Endodermal cell (in vitro differentiated cells): ENCODE data around the gene COPB1. TPM values are rescaled to one million over a fixed set of nuclear protein-coding genes. Genes with fewer than 3 reads are reported as not detected.

Experiments used
- DNase-seq: peaks from one replicate; pipeline ENCODE4 v3.0.0-alpha.2; 2017
- H3K27ac ChIP-seq: 2 replicates; pipeline ENCODE4 v1.5.1; 2013; ENCODE audit warnings: mild to moderate bottlenecking, low read depth, low read length, moderate library complexity
- H3K27me3 ChIP-seq: 2 replicates; pipeline ENCODE4 v1.6.1; 2013; ENCODE audit warnings: mild to moderate bottlenecking, low read length, moderate library complexity; ENCODE audit not compliant: insufficient read depth, control insufficient read depth, poor library complexity, severe bottlenecking
- H3K36me3 ChIP-seq: 2 replicates; pipeline ENCODE4 v1.7.0; 2013; ENCODE audit warnings: mild to moderate bottlenecking, low read length, moderate library complexity; ENCODE audit not compliant: control insufficient read depth, insufficient read depth
- H3K4me1 ChIP-seq: one replicate; pipeline ENCODE4 v1.7.0; 2013; ENCODE audit warnings: low read length; ENCODE audit not compliant: control insufficient read depth, insufficient read depth
- H3K4me3 ChIP-seq: 2 replicates; pipeline ENCODE4 v1.5.1; 2013; ENCODE audit warnings: mild to moderate bottlenecking, low read length, moderate library complexity
- H3K9ac ChIP-seq: 2 replicates; pipeline ENCODE4 v1.6.1; 2013; ENCODE audit warnings: mild to moderate bottlenecking, low read length, moderate library complexity; ENCODE audit not compliant: poor library complexity, severe bottlenecking; ENCODE audit errors: extremely low read depth
- H3K9me3 ChIP-seq: 2 replicates; pipeline ENCODE4 v1.6.1; 2013; ENCODE audit warnings: mild to moderate bottlenecking, low read length, moderate library complexity; ENCODE audit not compliant: control insufficient read depth
- H3K27ac Mint-ChIP-seq: 2 replicates; pipeline ENCODE4 v1.8.0; 2020; ENCODE audit warnings: mixed read lengths
- H3K27me3 Mint-ChIP-seq: 2 replicates; pipeline ENCODE4 v1.8.0; 2021; ENCODE audit warnings: mild to moderate bottlenecking, mixed read lengths; ENCODE audit not compliant: insufficient read depth
- H3K36me3 Mint-ChIP-seq: 2 replicates; pipeline ENCODE4 v1.8.0; 2020; ENCODE audit warnings: low read depth, mixed read lengths
- H3K4me1 Mint-ChIP-seq: 2 replicates; pipeline ENCODE4 v1.8.0; 2020; ENCODE audit warnings: mixed read lengths
- H3K4me3 Mint-ChIP-seq: 2 replicates; pipeline ENCODE4 v1.8.0; 2020; ENCODE audit warnings: mild to moderate bottlenecking, moderate library complexity, mixed read lengths
- H3K9me3 Mint-ChIP-seq: 2 replicates; pipeline ENCODE4 v1.8.0; 2020; ENCODE audit warnings: mild to moderate bottlenecking, mixed read lengths
- WGBS, 2 experiments: methylation state at CpG; one replicate each; pipeline versions ENCODE4 v1.1.5 to v1.1.7; 2013; ENCODE audit warnings: missing lambda C conversion rate in 2 of 2, mixed read lengths in 1 of 2; ENCODE audit not compliant: insufficient coverage in 1 of 2, insufficient read length in 1 of 2; 5-methylcytosine and 5-hydroxymethylcytosine counted together
- total RNA-seq, 2 donors: library from RNA; stranded (reverse); fragmentation: NEBNext Ultra II Directional in 1 of 2; extraction: Animal tissue kit (Norgen Biotek cat#: 25700) in 1 of 2; gene quantifications; 2 replicates in 1 of 2; 3 replicates in 1 of 2; pipeline ENCODE4 v1.2.1, GENCODE V29; 2021
- TF ChIP-seq, protein P1 (sequence below): fragments of 200-600 bp; sonication (generic); conservative IDR thresholded peaks from 2 replicates; pipeline ENCODE4 v1.5.0; 2021; ENCODE audit warnings: antibody characterized with exemption, mild to moderate bottlenecking

The COPB1 gene
- total RNA-seq, 2 donors from 2014 or later: 91.3 to 116 TPM

DNA sequence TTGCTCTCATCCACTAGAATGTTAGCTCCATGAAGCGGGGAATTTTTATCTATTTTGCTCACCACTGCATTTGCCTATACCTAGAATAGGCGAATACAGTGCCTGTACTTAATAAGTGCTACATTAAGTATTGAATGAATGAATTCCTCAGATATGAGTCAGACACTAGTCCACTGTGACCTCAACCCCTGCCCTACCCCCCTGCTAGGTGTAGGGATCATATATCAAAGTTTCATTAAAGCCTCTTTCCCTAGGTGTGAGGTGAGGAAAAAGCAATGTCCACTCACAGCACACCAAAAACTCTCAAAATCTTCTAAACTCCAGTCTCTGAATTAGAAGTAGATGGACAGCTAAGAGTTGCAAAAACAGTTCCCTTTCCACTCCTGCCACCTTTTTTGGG lies 30.3 kb upstream of the COPB1 start:
- Mint-ChIP-seq H3K9me3 (no peaks in the 10 kb centered on the region), H3K27ac (no peak overlapping the region), H3K4me3 (no peak overlapping the region), H3K27me3 (no peaks in the 10 kb centered on the region), H3K4me1 (peaks cover 12% of the 10 kb centered on the region), H3K36me3 (no peaks in the 10 kb centered on the region)
- Histone ChIP-seq H3K27me3 (no peaks in the 10 kb centered on the region), H3K27ac (no peak overlapping the region), H3K9ac (no peak overlapping the region), H3K9me3 (no peaks in the 10 kb centered on the region), H3K4me1 (peaks cover 5% of the 10 kb centered on the region), H3K36me3 (no peaks in the 10 kb centered on the region), H3K4me3 (no peak overlapping the region)
- TF ChIP-seq, protein P1, sequence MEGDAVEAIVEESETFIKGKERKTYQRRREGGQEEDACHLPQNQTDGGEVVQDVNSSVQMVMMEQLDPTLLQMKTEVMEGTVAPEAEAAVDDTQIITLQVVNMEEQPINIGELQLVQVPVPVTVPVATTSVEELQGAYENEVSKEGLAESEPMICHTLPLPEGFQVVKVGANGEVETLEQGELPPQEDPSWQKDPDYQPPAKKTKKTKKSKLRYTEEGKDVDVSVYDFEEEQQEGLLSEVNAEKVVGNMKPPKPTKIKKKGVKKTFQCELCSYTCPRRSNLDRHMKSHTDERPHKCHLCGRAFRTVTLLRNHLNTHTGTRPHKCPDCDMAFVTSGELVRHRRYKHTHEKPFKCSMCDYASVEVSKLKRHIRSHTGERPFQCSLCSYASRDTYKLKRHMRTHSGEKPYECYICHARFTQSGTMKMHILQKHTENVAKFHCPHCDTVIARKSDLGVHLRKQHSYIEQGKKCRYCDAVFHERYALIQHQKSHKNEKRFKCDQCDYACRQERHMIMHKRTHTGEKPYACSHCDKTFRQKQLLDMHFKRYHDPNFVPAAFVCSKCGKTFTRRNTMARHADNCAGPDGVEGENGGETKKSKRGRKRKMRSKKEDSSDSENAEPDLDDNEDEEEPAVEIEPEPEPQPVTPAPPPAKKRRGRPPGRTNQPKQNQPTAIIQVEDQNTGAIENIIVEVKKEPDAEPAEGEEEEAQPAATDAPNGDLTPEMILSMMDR: no peak
- WGBS, 2 experiments: 85% methylated on average over 2 of the region's 2 CpGs; no CpG with 5 or more reads in 1 of the 2 experiments
- DNase-seq: no peak

DNA sequence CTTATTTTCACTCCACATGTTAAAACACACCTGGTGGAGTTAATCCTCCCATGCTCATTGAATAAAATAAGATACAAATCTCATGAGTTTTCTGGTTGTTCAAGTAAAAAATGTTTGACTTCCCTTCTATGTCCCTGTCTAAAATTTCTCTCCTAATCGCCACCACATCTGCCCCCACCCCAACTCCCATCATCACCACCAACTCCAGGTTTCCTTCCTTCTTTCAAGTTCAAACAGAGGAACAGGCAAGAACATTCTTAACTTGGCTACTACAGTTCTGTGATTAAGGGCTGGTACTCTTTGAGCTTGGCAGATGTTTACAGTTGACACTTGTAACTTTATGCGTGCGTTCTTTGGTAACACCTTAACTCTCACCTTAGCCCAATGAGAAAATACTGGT lies 29.7 kb upstream of the COPB1 start:
- Histone ChIP-seq H3K27ac (no peak overlapping the region), H3K9ac (no peak overlapping the region), H3K4me3 (no peak overlapping the region), H3K36me3 (no peaks in the 10 kb centered on the region), H3K4me1 (peaks cover 5% of the 10 kb centered on the region), H3K27me3 (no peaks in the 10 kb centered on the region), H3K9me3 (no peaks in the 10 kb centered on the region)
- 79 to 95% methylated on average over 2 to 3 of the region's 3 CpGs for WGBS, 2 experiments
- H3K9me3 Mint-ChIP-seq: no peaks in the 10 kb centered on the region
- no peak overlapping the region for H3K4me3 Mint-ChIP-seq
- no peaks in the 10 kb centered on the region for H3K36me3 Mint-ChIP-seq
- no peak for DNase-seq
- no peaks in the 10 kb centered on the region for H3K27me3 Mint-ChIP-seq
- TF ChIP-seq, protein P1: no peak
- peaks cover 12% of the 10 kb centered on the region for H3K4me1 Mint-ChIP-seq
- no peak overlapping the region for H3K27ac Mint-ChIP-seq

DNA sequence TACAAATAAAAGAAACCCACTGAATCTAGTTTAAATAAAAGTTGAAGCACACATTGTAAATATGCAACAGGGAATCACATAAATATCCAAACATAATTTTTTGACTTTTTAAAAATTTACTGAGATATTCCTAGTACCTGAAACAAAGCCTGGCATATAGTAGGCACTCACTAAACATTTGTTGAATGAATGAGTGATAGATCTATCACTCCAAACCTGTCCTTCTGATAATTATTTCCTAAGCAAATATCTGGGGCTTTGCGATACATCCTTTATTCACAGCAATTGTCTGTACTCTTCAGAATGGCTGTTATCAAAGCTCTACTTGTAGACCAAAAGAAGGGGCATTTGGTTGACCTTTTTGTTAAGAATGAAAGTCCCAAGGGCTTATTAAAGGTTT lies 23.2 kb upstream of the COPB1 start:
- Mint-ChIP-seq H3K36me3 (peaks cover 6% of the 10 kb centered on the region), H3K4me3 (no peak overlapping the region)
- no peak for DNase-seq

More for the DNA sequence above, 23.2 kb upstream of the COPB1 start:
- H3K4me1 ChIP-seq: no peaks in the 10 kb centered on the region
- TF ChIP-seq, protein P1: no peak
- no peak overlapping the region for H3K4me3 ChIP-seq
- no peaks in the 10 kb centered on the region for H3K9me3 Mint-ChIP-seq
- peaks cover 13% of the 10 kb centered on the region for H3K4me1 Mint-ChIP-seq
- no peak overlapping the region for H3K9ac ChIP-seq
- H3K27me3 Mint-ChIP-seq: no peaks in the 10 kb centered on the region
- H3K36me3 ChIP-seq: peaks cover 8% of the 10 kb centered on the region
- no peak overlapping the region for H3K27ac Mint-ChIP-seq
- WGBS, 2 experiments: 100% methylated on average over 1 of the region's 1 CpG; no CpG with 5 or more reads in 1 of the 2 experiments
- no peak overlapping the region for H3K27ac ChIP-seq
- H3K9me3 ChIP-seq: no peaks in the 10 kb centered on the region
- no peaks in the 10 kb centered on the region for H3K27me3 ChIP-seq
